GM12874 (cell line): ENCODE measurements around the gene DENND1C.

Source experiments
- CTCF ChIP-seq: IDR thresholded peaks from 2 replicates; pipeline ENCODE4 v1.5.1; 2011; ENCODE audit warnings: low read depth, mild to moderate bottlenecking, control low read depth, low read length, moderate library complexity; ENCODE audit not compliant: insufficient read depth

The DENND1C gene

GRCh38 chr19:6442087-6442688 is 39.4 kb downstream of the DENND1C start:
- no peak for TF ChIP-seq CTCF

GRCh38 chr19:6440905-6441304 is 40.7 kb downstream of the DENND1C start:
- TF ChIP-seq CTCF: no peak

GRCh38 chr19:6439743-6440142 is 41.8 kb downstream of the DENND1C start:
- no peak for TF ChIP-seq CTCF

GRCh38 chr19:6433663-6434062 is 47.9 kb downstream of the DENND1C start, which contains the start of gene SLC25A41:
TSS of gene SLC25A41 (minus strand) at chr19:6433763. CDS start at chr19:6433693, 70 bp downstream.
- no peak for TF ChIP-seq CTCF

GRCh38 chr19:6433165-6433564 is 48.4 kb downstream of the DENND1C start:
- no peak for TF ChIP-seq CTCF

- no peak for TF ChIP-seq CTCF
These were observed 49.7 kb downstream of the DENND1C start for GRCh38 chr19:6431891-6432290.

DNA sequence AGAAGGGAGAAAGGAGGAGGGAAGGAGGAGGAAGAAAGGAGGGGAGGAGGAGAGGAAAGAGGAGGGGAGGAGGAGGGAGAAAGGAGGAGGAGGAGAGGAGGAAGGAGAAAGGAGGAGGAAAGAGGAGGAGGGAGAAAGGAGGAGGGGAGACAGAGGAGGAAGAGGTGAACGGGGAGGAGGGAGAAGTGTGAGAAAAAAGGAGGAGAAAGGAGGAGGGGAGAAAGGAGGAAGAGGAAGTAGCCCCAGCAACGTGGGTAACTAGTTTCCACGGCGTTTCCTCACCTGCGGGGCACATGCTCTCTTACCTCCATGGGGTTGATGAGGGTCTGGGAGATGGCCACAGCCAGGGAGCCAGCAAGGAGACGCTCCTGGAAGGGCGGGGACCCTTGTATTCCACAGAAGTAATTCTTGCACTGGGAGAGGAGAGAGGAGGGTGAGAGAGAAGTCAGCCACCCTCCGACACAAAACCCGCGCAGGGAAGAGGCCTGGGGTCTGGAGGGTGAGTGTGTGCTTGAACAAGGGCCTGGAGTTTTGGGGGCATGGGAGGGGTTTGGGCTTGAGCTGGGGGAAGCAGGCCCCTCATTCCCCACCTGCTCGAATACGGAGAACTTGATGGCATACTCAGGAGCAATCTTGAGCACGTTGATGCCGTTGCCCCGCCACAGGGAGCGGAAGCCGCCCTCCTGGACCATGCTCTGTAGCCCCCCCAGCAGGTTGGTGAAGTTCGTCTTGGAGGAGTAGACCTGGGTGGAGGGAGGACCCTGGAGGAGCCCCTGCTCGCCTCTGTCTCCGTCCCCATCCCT is 52.0 kb downstream of the DENND1C start:
- TF ChIP-seq CTCF: no peak
